Measurements from ENCODE around the gene CRTC1.

DNA sequence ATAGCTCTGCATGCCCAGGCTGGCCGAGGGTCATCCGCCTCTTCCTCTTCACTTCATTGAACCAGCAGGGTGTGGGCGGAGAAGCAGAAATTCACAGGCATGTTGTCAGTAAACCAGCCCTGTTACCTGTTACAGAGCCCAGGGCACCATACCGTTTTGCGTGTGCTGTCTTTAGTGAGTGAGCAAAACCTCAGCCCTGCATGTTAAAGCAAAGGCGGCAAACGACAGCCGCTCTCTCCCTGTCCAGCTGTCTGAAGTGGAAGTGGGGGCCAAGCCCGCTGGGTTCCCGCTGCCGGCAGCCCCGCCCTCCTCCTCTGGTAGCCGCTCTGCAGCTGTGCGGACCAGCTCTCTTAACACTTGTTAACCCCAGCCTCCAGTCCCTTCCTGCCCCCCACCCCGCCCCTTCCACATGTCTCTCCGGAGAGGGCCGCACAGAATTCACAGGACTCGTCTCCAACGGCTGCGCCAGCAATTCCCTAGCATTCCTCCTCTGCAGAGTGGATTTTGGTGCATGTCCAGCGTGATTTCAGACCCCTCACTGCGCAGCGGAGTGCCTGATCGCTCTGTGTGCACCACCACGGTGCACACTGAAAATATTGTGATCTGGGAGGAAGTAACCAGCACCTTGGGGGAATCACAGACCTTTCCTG, 34.0 kb upstream of the CRTC1 start:
- TF ChIP-seq CTCF (IDR thresholded peaks at IDR 0.05) (no peak), POLR2A (IDR thresholded peaks at IDR 0.05) (no peak)
